Prostate gland (tissue), 2 donors: ENCODE measurements around the gene ARHGDIA.

ENCODE experiments used
- CTCF ChIP-seq, 4 experiments: fragments of 200-600 bp in 2 of 4; fragments of 450-650 bp in 2 of 4; sonication (generic) in 2 of 4; IDR thresholded peaks; 1 replicate in 3 of 4; 2 replicates in 1 of 4; pipeline ENCODE4 v1.5.1; 2016 to 2019; ENCODE audit warnings: antibody characterized with exemption in 4 of 4, mild to moderate bottlenecking in 2 of 4, moderate library complexity in 2 of 4
- POLR2A ChIP-seq: fragments of 450-650 bp; IDR thresholded peaks from one replicate; pipeline ENCODE4 v1.6.1; 2016; ENCODE audit warnings: antibody characterized with exemption, mild to moderate bottlenecking

- TF ChIP-seq POLR2A: no peak
- TF ChIP-seq CTCF (IDR thresholded peaks at IDR 0.05): no peak
These were observed at the start of gene ARHGDIA for GRCh38 chr17:81870981-81871386.
